GM21381 (cell line): ENCODE data around the gene LPIN3.

Source experiments
- ATAC-seq: cut with Tn5 transposase; IDR thresholded peaks from one replicate; pipeline ENCODE4 v1.9.1; 2021; ENCODE audit warnings: mild to moderate bottlenecking, moderate library complexity; ENCODE audit not compliant: unreplicated experiment

Gene LPIN3

GRCh38 chr20:41365777-41366545 lies 25.3 kb downstream of the LPIN3 start:
- no peak for ATAC-seq

DNA sequence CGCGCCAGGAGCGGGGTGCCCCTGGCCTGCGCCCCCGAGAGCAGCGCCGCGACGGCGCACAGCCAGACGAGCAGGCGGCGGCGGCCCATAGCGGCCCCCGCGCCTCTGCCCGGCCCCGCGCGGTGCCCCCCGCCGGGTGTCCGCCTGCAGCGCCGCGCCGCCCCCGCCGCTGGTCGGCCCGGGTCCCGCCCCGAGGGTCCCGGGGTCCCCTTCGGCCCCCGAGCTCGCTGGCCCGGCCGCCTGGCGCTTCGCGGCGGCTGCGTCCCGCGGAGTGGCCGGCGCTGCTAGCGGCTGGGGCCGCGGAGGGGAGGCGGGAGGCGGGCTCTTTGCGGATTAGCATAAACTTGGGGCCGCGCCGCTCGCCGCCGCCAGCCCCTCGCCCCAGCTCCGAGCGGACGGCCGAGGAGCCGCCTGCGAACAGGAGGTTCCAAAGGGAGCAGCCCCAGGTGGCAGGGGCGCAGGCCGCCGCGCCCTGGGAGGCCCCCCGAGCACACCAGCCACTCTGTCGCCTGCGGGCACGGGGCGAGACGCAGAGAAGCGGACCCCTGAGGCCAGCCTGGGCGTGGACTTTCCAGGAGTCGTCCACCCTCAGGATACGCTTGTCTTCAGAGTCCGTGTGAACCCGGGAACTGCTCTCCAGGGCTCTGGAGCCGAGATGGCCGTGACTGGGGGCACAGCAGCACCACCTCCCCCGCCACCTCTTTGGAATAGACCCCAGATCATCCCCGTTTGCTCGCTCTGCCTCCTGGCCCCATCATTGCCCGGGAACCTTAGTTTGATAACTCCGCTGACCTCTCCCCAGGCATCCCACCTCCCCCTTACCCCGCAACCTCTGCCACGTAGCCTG lies 26.1 kb downstream of the LPIN3 start, which contains the start of gene EMILIN3:
Gene EMILIN3, minus strand, starts transcription at position 273 of the 847 bp plus-strand sequence. Its CDS starts 184 bp downstream, at position 89.
- ATAC-seq, result no peak

DNA sequence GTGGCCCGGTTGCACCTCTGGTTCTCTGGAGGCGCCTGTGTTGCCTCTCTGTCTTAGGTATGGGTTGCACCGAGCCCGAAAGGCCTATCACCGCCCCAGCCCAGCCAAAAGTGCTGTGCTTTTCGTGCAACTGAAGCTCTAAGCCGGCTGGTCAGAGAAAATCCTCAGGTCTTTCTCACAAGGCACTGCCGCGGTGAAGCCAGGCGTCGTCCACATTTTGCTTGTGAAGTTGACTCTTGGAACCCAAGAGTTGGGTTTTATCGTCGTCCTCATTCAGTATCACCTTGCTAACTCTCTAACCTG lies 26.7 kb downstream of the LPIN3 start:
- ATAC-seq, result no peak

DNA sequence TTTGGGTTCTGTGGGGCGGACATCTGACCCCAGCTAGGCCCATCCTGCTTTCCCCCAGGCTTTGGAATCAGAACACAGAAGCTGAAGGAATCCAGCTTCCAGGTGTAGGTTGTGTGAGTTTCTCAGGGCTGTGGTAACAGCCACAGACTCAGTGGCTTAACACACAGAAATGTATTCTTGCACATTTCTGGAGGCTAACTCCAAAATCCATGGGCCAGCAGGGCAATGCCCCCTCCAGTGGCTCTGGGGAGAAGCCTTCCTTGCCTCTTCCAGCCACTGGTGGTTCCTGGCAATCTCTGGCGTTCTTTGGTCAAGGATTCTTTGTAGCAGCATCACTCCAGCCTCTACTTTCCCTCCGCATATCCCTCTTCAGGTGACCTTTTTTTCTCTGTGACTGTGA lies 27.3 kb downstream of the LPIN3 start:
- no peak for ATAC-seq

GRCh38 chr20:41369673-41370072 lies 29.1 kb downstream of the LPIN3 start:
- no peak for ATAC-seq

- ATAC-seq, result no peak
Observed at GRCh38 chr20:41370176-41370575, 29.6 kb downstream of the LPIN3 start.

GRCh38 chr20:41371371-41371770 lies 30.8 kb downstream of the LPIN3 start:
- ATAC-seq, result no peak

GRCh38 chr20:41373251-41373783 lies 32.7 kb downstream of the LPIN3 start:
- ATAC-seq, result no peak

- no peak for ATAC-seq
Observed at GRCh38 chr20:41373931-41374920, 33.6 kb downstream of the LPIN3 start.

GRCh38 chr20:41375846-41376245 lies 35.2 kb downstream of the LPIN3 start:
- no peak for ATAC-seq

GRCh38 chr20:41376349-41376748 lies 35.7 kb downstream of the LPIN3 start:
- no peak for ATAC-seq

DNA sequence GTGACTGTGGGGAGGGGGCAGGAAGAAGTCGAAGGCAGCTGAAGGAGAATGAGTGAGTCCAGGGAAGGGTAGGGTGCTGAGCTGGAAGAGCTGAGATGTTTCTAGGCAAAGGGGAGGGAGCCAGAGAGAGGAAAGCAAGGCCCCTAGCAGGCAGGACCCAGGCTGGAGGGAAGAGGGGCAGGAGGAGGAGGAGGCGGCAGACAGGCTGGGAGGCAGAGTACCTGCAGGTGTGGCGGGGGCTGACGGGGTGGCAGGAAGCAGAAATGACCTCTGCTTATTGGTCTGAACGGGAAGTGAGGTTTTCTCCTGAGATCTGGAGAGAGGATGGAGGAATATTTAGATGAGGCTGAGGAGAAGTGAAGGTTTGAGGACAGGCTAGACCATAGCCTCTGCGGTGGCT lies 36.7 kb downstream of the LPIN3 start:
- no peak for ATAC-seq

- ATAC-seq, result no peak
Observed at GRCh38 chr20:41379551-41379950, 38.9 kb downstream of the LPIN3 start.

DNA sequence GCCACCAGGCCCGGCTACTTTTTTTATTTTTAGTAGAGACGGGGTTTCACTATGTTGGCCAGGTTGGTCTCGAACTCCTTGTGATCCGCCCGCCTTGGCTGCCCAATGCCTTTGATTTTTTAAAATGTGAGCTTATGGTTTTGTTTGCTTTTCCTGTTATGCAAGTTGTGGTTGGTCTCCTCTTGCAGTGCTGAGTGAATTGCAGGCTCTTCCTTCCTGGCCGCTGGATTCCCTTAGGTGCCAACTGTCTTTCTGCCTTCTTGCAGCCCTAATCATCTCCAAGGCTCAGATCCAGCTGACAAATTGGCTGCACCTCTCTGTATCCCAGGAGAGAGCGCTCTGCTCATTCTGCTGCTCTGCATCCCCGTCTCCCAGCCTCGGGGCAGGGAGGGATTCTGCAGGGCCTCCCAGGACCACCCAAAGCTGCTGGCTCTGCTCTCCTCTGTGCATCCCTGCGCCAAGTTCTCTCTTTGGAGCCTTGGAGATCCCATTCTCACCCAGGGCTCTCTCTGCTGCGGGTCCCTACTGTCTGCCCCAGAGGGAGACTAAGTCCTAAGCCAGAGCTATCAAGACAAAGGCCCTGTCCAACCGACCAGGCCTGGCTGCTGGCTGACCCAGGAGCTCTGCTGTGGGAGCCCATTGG lies 40.1 kb downstream of the LPIN3 start:
- ATAC-seq, result no peak

- no peak for ATAC-seq
Observed at GRCh38 chr20:41382791-41383305, 42.2 kb downstream of the LPIN3 start.

GRCh38 chr20:41386502-41387427 lies 46.1 kb downstream of the LPIN3 start:
- no peak for ATAC-seq

GRCh38 chr20:41387444-41387851 lies 46.8 kb downstream of the LPIN3 start:
- ATAC-seq, result no peak

DNA sequence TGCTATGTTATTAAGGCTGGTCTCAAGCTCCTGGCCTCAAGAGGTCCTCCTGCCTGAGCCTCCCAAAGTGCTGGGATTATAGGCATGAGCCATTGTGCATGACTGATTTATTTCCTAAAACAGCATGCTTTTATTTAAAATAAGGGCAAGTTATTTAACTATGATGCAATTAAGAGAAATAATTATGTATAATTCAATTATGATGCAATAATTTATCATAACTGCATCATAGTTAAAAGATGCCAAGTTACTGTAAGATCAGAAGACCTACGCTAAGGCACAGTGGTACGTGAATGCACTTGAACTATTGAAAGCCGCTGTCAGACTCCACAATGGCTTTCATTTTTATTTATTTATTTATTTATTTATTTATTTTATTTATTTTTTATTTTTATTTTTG lies 50.3 kb downstream of the LPIN3 start:
- ATAC-seq, result no peak

GRCh38 chr20:41391587-41392001 lies 51.0 kb downstream of the LPIN3 start:
- no peak for ATAC-seq
